ENCODE results near the gene ST6GAL1. TPM values are rescaled to one million over a fixed set of nuclear protein-coding genes. Genes with fewer than 3 reads are reported as not detected.

Gene ST6GAL1
- total RNA-seq, 1 experiment from 2014 or later = 74.2 TPM

GRCh38 chr3:187107989-187108388 lies 177.7 kb downstream of the ST6GAL1 start:
- TF ChIP-seq EZH2 (IDR thresholded peaks at IDR 0.05; ENCODE audit: borderline replicate concordance, low read depth, low read length, poor library complexity, severe bottlenecking) = no peak
- no peak for TF ChIP-seq CTCF (conservative IDR thresholded peaks at IDR 0.05; ENCODE audit: low read depth, low read length)
- H3K9me3 ChIP-seq (ENCODE audit: low read depth, low read length, poor library complexity, severe bottlenecking) = no peaks in the 10 kb centered on the region
- DNase-seq (ENCODE audit: low spot score) = no peak
- H3K27ac ChIP-seq (ENCODE audit: low read depth, low read length, poor library complexity, severe bottlenecking) = no peak overlapping the region
- ChIA-PET POLR2A (ENCODE audit: low non-redundant PET) (no interaction called here), CTCF (no interaction called here)
- intact Hi-C loops (cut with micrococcal nuclease; ENCODE audit: unreplicated experiment) = no loop called here
- no peaks in the 10 kb centered on the region for H3K27me3 ChIP-seq (replicated peaks; ENCODE audit: insufficient read depth, low read depth, low read length, poor library complexity)
- H3K36me3 ChIP-seq (ENCODE audit: insufficient read depth, low read length, poor library complexity, severe bottlenecking) = no peaks in the 10 kb centered on the region
- no TSS peak for BruUV-seq (replicated peaks)
- H3K4me1 ChIP-seq (ENCODE audit: insufficient read depth, low read length, poor library complexity, severe bottlenecking) = peaks cover 6% of the 10 kb centered on the region
- no peak overlapping the region for H3K4me3 ChIP-seq (ENCODE audit: low read depth, low read length, poor library complexity, severe bottlenecking)

GRCh38 chr3:187110156-187110555 lies 179.8 kb downstream of the ST6GAL1 start:
- intact Hi-C loops (cut with micrococcal nuclease; ENCODE audit: unreplicated experiment) = no loop called here
- POLR2A ChIA-PET (ENCODE audit: low non-redundant PET) = no interaction called here
- no peak for DNase-seq (ENCODE audit: low spot score)

GRCh38 chr3:187112934-187113793 lies 182.8 kb downstream of the ST6GAL1 start:
- H3K36me3 ChIP-seq (ENCODE audit: insufficient read depth, low read length, poor library complexity, severe bottlenecking) = no peaks in the 10 kb centered on the region
- H3K27ac ChIP-seq (ENCODE audit: low read depth, low read length, poor library complexity, severe bottlenecking) = peak overlapping the region; percentile 31
- H3K27me3 ChIP-seq (replicated peaks; ENCODE audit: insufficient read depth, low read depth, low read length, poor library complexity) = no peaks in the 10 kb centered on the region
- POLR2A ChIA-PET (ENCODE audit: low non-redundant PET) = no interaction called here
- H3K4me1 ChIP-seq (ENCODE audit: insufficient read depth, low read length, poor library complexity, severe bottlenecking) = peaks cover 7% of the 10 kb centered on the region
- CTCF ChIA-PET = interaction anchor here (0.6 to 2.2 kb wide), 7 partner anchors 11 to 264 kb away, joined by 4 to 25 read pairs (median 6); partner anchors contain the start of gene RPL39L
- no peak overlapping the region for H3K4me3 ChIP-seq (ENCODE audit: low read depth, low read length, poor library complexity, severe bottlenecking)
- DNase-seq (ENCODE audit: low spot score) = peak; percentile 49
- peak; percentile 67 for TF ChIP-seq CTCF (conservative IDR thresholded peaks at IDR 0.05; ENCODE audit: low read depth, low read length)
- no peak for TF ChIP-seq EZH2 (IDR thresholded peaks at IDR 0.05; ENCODE audit: borderline replicate concordance, low read depth, low read length, poor library complexity, severe bottlenecking)
- BruUV-seq (replicated peaks) = no TSS peak
- H3K9me3 ChIP-seq (ENCODE audit: low read depth, low read length, poor library complexity, severe bottlenecking) = no peaks in the 10 kb centered on the region
- intact Hi-C loops (cut with micrococcal nuclease; ENCODE audit: unreplicated experiment) = no loop called here

More at GRCh38 chr3:187110156-187110555, 179.8 kb downstream of the ST6GAL1 start:
- CTCF ChIA-PET = no interaction called here
- peaks cover 7% of the 10 kb centered on the region for H3K4me1 ChIP-seq (ENCODE audit: insufficient read depth, low read length, poor library complexity, severe bottlenecking)
- TF ChIP-seq CTCF (conservative IDR thresholded peaks at IDR 0.05; ENCODE audit: low read depth, low read length) (no peak), EZH2 (IDR thresholded peaks at IDR 0.05; ENCODE audit: borderline replicate concordance, low read depth, low read length, poor library complexity, severe bottlenecking) (no peak)
- H3K36me3 ChIP-seq (ENCODE audit: insufficient read depth, low read length, poor library complexity, severe bottlenecking) = no peaks in the 10 kb centered on the region
- H3K4me3 ChIP-seq (ENCODE audit: low read depth, low read length, poor library complexity, severe bottlenecking) = no peak overlapping the region
- H3K27me3 ChIP-seq (replicated peaks; ENCODE audit: insufficient read depth, low read depth, low read length, poor library complexity) = no peaks in the 10 kb centered on the region
- no peaks in the 10 kb centered on the region for H3K9me3 ChIP-seq (ENCODE audit: low read depth, low read length, poor library complexity, severe bottlenecking)
- no peak overlapping the region for H3K27ac ChIP-seq (ENCODE audit: low read depth, low read length, poor library complexity, severe bottlenecking)
- no TSS peak for BruUV-seq (replicated peaks)

Data from A673 (cell line).